ENCODE measurements around the gene CPNE5.

DNA sequence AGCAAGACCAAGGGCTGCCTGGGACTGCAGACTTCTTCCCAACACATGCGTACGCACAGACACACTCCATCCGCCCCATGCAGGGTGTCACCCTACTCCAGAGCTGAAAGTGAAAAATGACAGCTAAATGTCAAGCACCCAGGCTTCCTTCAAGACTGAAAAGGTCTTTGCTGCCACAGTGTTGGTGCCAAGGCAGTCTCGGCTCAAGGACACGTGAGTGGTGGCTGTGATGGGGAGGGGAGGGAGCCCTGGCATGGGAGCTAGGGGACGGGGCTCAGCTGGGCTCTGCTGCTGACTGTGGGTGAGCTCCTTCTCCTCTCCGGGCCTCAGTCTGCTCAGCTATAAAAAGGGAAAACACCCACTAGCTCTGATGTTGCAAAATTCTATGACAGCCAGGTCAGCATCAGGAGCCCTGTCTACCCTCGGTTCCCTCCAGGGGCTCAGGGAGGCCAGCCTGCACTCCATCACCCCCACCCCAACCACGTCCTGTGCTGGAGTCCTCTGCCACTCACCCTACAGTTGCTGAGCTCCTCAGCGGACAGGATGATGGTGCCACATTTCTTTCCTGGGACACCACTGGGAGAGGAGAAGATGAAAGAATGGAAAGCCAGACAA lies 47.6 kb downstream of the CPNE5 start:
- TF ChIP-seq, protein P1, sequence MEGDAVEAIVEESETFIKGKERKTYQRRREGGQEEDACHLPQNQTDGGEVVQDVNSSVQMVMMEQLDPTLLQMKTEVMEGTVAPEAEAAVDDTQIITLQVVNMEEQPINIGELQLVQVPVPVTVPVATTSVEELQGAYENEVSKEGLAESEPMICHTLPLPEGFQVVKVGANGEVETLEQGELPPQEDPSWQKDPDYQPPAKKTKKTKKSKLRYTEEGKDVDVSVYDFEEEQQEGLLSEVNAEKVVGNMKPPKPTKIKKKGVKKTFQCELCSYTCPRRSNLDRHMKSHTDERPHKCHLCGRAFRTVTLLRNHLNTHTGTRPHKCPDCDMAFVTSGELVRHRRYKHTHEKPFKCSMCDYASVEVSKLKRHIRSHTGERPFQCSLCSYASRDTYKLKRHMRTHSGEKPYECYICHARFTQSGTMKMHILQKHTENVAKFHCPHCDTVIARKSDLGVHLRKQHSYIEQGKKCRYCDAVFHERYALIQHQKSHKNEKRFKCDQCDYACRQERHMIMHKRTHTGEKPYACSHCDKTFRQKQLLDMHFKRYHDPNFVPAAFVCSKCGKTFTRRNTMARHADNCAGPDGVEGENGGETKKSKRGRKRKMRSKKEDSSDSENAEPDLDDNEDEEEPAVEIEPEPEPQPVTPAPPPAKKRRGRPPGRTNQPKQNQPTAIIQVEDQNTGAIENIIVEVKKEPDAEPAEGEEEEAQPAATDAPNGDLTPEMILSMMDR (IDR thresholded peaks at IDR 0.05) = no peak
- TF ChIP-seq POLR2A (IDR thresholded peaks at IDR 0.05) = no peak
- TF ChIP-seq POLR2AphosphoS5 (IDR thresholded peaks at IDR 0.05; ENCODE audit: insufficient read depth in 1 of 2, low read depth in 1 of 2) = no peak

All from vagina (tissue), 2 donors.